BJ (cell line): ENCODE data around the gene LRP2. TPM values are rescaled to one million over a fixed set of nuclear protein-coding genes. Genes with fewer than 3 reads are reported as not detected.

Experiments used
- CTCF ChIA-PET: fragments of 350-600 bp; formaldehyde crosslinking; extraction: SDS; loops from one replicate; lab custom pipeline; 2021; ENCODE audit warnings: antibody characterized with exemption, inconsistent platforms; lab: Yijun Ruan, JAX
- POLR2A ChIA-PET: fragments of 300-600 bp; sonication (Branson Sonifier 250); formaldehyde crosslinking; extraction: SDS; loops from one replicate; lab custom pipeline; 2021; ENCODE audit warnings: antibody characterized with exemption; lab: Charles Lee
- DNase-seq: peaks from one replicate; pipeline ENCODE4 v3.0.0-alpha.2; 2011; ENCODE audit warnings: low read depth
- H3K27me3 ChIP-seq: 2 replicates; pipeline ENCODE4 v1.6.0; 2011; ENCODE audit warnings: low read length; ENCODE audit not compliant: control insufficient read depth, insufficient read depth
- H3K36me3 ChIP-seq: 2 replicates; pipeline ENCODE4 v1.5.1; 2011; ENCODE audit warnings: low read length; ENCODE audit not compliant: control insufficient read depth, insufficient read depth
- H3K4me3 ChIP-seq: 2 replicates; pipeline ENCODE4 v1.5.1; 2011; ENCODE audit warnings: low read depth, mild to moderate bottlenecking, control low read depth, low read length
- polyA plus RNA-seq: library from polyadenylated mRNA; depleted of rRNA; stranded (reverse); fragments of >200 nt; gene quantifications from 2 replicates; pipeline ENCODE4 v1.2.3, GENCODE V29; 2011
- TF ChIP-seq, protein P1 (sequence below): IDR thresholded peaks from 2 replicates; pipeline ENCODE4 v1.5.1; 2011; ENCODE audit warnings: low read depth, mild to moderate bottlenecking, control low read depth, inconsistent platforms, low read length, moderate library complexity; ENCODE audit not compliant: insufficient read depth

The LRP2 gene
- polyA plus RNA-seq, 1 experiment, result not detected

- Histone ChIP-seq H3K27me3 (no peaks in the 10 kb centered on the region), H3K4me3 (no peak overlapping the region), H3K36me3 (no peaks in the 10 kb centered on the region)
- ChIA-PET CTCF (no interaction called here), POLR2A (no interaction called here)
- no peak for DNase-seq
- TF ChIP-seq, protein P1, sequence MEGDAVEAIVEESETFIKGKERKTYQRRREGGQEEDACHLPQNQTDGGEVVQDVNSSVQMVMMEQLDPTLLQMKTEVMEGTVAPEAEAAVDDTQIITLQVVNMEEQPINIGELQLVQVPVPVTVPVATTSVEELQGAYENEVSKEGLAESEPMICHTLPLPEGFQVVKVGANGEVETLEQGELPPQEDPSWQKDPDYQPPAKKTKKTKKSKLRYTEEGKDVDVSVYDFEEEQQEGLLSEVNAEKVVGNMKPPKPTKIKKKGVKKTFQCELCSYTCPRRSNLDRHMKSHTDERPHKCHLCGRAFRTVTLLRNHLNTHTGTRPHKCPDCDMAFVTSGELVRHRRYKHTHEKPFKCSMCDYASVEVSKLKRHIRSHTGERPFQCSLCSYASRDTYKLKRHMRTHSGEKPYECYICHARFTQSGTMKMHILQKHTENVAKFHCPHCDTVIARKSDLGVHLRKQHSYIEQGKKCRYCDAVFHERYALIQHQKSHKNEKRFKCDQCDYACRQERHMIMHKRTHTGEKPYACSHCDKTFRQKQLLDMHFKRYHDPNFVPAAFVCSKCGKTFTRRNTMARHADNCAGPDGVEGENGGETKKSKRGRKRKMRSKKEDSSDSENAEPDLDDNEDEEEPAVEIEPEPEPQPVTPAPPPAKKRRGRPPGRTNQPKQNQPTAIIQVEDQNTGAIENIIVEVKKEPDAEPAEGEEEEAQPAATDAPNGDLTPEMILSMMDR, result no peak
These were observed 136.4 kb downstream of the LRP2 start for GRCh38 chr2:169225906-169226305.

DNA sequence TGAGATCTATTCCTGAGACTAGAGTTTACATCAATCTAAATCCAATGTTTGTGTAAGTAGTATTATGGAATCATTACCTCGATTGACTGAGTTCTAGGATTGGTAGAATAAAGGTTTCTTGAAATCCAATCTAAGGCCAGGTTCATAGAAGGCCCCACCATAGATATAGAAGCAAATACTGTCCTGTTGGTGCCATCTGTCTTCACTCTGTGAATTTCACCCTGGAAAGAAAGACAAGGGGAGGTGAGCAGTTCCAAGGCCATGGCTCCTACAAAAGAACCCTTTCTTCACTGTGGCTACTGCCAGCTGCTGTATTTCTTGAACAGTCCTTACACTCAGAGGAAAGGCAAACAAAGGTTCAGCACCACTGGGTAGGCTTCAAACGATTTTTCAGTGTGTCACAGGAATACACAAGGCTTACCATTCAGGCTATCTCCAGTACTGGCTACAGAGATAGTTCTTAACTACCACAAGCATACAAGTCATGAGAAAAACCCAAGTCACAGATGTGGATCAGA is 137.0 kb downstream of the LRP2 start:
- TF ChIP-seq, protein P1, result no peak
- no peaks in the 10 kb centered on the region for H3K36me3 ChIP-seq
- H3K27me3 ChIP-seq, result no peaks in the 10 kb centered on the region
- ChIA-PET CTCF (no interaction called here), POLR2A (no interaction called here)
- DNase-seq, result no peak
- no peak overlapping the region for H3K4me3 ChIP-seq

DNA sequence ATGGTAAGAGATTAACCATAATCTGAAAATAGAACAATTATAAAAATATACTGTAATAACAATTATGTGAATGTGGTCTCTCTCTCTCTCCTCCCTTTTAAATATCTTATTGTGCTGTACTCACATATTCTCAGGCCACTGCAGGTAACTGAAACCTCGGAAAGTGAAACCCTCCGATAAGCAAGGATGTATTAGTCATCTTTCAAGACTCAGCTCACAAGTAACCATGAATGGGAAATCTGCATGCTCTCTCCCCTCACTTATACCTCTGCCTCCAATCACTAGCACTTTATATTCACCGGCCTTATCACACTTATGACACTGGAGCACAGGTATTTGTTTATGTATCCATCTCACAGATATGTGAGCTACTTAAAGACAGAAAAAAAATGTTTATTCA is 139.7 kb downstream of the LRP2 start:
- ChIA-PET CTCF (no interaction called here), POLR2A (no interaction called here)
- no peaks in the 10 kb centered on the region for H3K27me3 ChIP-seq
- H3K36me3 ChIP-seq, result no peaks in the 10 kb centered on the region
- no peak for DNase-seq
- no peak overlapping the region for H3K4me3 ChIP-seq
- TF ChIP-seq, protein P1, result no peak

GRCh38 chr2:169221745-169222369 is 140.5 kb downstream of the LRP2 start:
- Histone ChIP-seq H3K36me3 (no peaks in the 10 kb centered on the region), H3K4me3 (no peak overlapping the region), H3K27me3 (no peaks in the 10 kb centered on the region)
- DNase-seq, result no peak
- TF ChIP-seq, protein P1, result 0 out of 2 replicates have a peak, but pooled peaks have one; percentile 8
- POLR2A ChIA-PET, result no interaction called here
- CTCF ChIA-PET, result no interaction called here

DNA sequence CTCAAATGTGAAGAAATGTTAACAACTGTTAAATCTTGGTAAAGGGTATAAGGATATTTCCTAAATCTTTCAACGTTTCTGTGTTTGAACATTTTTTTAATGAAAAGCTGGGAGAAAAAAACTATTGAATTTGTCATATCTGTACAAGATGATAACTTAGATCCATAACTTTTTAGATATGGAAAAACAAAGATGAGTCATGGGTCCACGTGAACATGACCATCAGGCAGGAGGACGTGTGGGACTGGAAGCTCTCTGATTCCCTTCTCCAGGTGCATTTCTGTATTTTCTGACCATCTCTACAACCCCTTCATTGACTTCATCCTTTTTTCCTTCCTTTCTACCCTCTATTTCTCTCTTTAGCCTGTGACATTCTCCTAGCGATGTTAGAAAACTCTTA is 151.4 kb downstream of the LRP2 start:
- ChIA-PET CTCF (no interaction called here), POLR2A (no interaction called here)
- DNase-seq, result no peak
- Histone ChIP-seq H3K4me3 (no peak overlapping the region), H3K27me3 (no peaks in the 10 kb centered on the region), H3K36me3 (no peaks in the 10 kb centered on the region)
- TF ChIP-seq, protein P1, result no peak
